ENCODE measurements around the gene ASIC4. TPM values are rescaled to one million over a fixed set of nuclear protein-coding genes. Genes with fewer than 3 reads are reported as not detected.

ASIC4 gene
- total and polyA plus RNA-seq, 9 of the 15 experiments (the other 6 are each of a cell fraction or from before 2014, with no cell fraction given): 0.07 to 19.2 (median 4.8) TPM

DNA sequence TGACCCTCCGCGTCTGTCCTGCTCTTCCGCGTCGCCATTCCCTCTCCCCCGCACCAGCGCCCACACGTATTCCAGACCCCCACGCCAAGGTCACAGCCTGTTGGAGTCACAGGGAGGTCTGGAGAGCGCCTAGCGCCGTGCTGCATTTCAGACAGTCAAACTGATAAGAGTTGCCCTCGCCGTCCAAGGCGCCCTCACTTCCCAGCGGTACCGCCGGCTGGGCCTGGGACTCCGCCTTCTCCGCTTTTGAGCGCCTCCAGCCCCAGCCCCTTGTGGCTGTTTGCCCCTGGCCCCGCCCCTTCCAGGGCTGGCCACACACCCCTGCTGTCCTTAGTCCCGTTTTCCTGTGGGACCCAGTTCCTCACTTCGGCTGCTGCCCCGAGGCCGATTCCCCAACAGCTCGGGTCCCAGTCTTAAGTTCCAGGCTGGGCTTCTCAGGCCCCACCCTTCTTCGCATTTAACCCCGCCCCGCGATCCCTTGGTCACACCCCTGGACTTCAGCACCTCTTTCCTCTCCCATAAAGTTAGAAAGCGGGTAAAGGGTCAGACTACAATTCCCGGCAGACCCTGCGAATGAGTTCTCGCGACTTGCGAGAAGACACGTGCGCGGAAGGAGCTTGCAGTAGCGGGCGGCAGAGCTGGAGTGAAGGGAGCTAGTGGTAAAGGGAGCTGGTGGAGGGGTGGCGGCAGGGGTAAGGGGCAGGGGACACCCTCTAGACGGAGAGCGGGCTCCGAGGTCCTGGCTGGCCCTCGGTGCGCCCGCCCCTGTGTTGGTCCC lies 15.8 kb upstream of the ASIC4 start, which contains the start of gene GMPPA (continued):
- TF ChIP-seq MEF2A (IDR thresholded peaks at IDR 0.05; ENCODE audit: control insufficient read depth, low read depth, low read length) (no peak), MBD2 (IDR thresholded peaks at IDR 0.05; ENCODE audit: borderline replicate concordance, low read depth) (peak; percentile 61; the same call in 1 of the 2 replicates), TGIF2 (CRISPR knock-in tag; IDR thresholded peaks at IDR 0.05) (no peak), ZNF561 (CRISPR knock-in tag; conservative IDR thresholded peaks at IDR 0.05) (no peak), OTX1 (CRISPR knock-in tag; IDR thresholded peaks at IDR 0.05) (no peak), ZFPM2 (CRISPR knock-in tag; IDR thresholded peaks at IDR 0.05) (no peak), ETS2 (tag; IDR thresholded peaks at IDR 0.05; ENCODE audit: borderline replicate concordance, poor library complexity, severe bottlenecking) (no peak), CBX2 (IDR thresholded peaks at IDR 0.05; ENCODE audit: insufficient read depth, low read length, poor library complexity, severe bottlenecking) (no peak), POLR3A (IDR thresholded peaks at IDR 0.05; ENCODE audit: borderline replicate concordance, extremely low read depth, insufficient read depth, insufficient read length) (no peak), POU5F1 (IDR thresholded peaks at IDR 0.05; ENCODE audit: borderline replicate concordance, low read depth, low read length, partially characterized antibody) (no peak), TSC22D4 (tag; IDR thresholded peaks at IDR 0.05) (no peak), ZNF217 (CRISPR knock-in tag; IDR thresholded peaks at IDR 0.05) (no peak), ZNF583 (CRISPR knock-in tag; IDR thresholded peaks at IDR 0.05) (no peak), ZBTB26 (CRISPR knock-in tag; IDR thresholded peaks at IDR 0.05) (no peak)
- TF ChIP-seq, protein P1, sequence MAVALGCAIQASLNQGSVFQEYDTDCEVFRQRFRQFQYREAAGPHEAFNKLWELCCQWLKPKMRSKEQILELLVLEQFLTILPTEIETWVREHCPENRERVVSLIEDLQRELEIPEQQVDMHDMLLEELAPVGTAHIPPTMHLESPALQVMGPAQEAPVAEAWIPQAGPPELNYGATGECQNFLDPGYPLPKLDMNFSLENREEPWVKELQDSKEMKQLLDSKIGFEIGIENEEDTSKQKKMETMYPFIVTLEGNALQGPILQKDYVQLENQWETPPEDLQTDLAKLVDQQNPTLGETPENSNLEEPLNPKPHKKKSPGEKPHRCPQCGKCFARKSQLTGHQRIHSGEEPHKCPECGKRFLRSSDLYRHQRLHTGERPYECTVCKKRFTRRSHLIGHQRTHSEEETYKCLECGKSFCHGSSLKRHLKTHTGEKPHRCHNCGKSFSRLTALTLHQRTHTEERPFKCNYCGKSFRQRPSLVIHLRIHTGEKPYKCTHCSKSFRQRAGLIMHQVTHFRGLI (CRISPR knock-in tag; IDR thresholded peaks at IDR 0.05): no peak
- TF ChIP-seq, protein P2, sequence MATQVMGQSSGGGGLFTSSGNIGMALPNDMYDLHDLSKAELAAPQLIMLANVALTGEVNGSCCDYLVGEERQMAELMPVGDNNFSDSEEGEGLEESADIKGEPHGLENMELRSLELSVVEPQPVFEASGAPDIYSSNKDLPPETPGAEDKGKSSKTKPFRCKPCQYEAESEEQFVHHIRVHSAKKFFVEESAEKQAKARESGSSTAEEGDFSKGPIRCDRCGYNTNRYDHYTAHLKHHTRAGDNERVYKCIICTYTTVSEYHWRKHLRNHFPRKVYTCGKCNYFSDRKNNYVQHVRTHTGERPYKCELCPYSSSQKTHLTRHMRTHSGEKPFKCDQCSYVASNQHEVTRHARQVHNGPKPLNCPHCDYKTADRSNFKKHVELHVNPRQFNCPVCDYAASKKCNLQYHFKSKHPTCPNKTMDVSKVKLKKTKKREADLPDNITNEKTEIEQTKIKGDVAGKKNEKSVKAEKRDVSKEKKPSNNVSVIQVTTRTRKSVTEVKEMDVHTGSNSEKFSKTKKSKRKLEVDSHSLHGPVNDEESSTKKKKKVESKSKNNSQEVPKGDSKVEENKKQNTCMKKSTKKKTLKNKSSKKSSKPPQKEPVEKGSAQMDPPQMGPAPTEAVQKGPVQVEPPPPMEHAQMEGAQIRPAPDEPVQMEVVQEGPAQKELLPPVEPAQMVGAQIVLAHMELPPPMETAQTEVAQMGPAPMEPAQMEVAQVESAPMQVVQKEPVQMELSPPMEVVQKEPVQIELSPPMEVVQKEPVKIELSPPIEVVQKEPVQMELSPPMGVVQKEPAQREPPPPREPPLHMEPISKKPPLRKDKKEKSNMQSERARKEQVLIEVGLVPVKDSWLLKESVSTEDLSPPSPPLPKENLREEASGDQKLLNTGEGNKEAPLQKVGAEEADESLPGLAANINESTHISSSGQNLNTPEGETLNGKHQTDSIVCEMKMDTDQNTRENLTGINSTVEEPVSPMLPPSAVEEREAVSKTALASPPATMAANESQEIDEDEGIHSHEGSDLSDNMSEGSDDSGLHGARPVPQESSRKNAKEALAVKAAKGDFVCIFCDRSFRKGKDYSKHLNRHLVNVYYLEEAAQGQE (IDR thresholded peaks at IDR 0.05; ENCODE audit: borderline replicate concordance): peak; percentile 50; the same call in 1 of the 2 replicates
- TF ChIP-seq, protein P2 (CRISPR knock-in tag; IDR thresholded peaks at IDR 0.05; ENCODE audit: low read depth): no peak

Measured in K562 (cell line).